Ishikawa (cell line): Measurements from ENCODE around the gene CIAO3.

ENCODE experiments used
- EGR1 ChIP-seq: IDR thresholded peaks from 2 replicates; pipeline ENCODE4 v1.6.1; 2012
- EP300 ChIP-seq: IDR thresholded peaks from 2 replicates; pipeline ENCODE4 v1.6.1; 2012; ENCODE audit warnings: borderline replicate concordance
- RAD21 ChIP-seq: IDR thresholded peaks from 2 replicates; pipeline ENCODE4 v1.6.1; 2012; ENCODE audit warnings: low read depth
- TAF1 ChIP-seq: IDR thresholded peaks from 2 replicates; pipeline ENCODE4 v1.6.1; 2012; ENCODE audit warnings: low read depth, mild to moderate bottlenecking
- YY1 ChIP-seq: IDR thresholded peaks from 2 replicates; pipeline ENCODE4 v1.6.1; 2012; ENCODE audit warnings: low read depth
- TF ChIP-seq, protein P1 (sequence below): IDR thresholded peaks from 2 replicates; pipeline ENCODE4 v1.6.1; 2012
- TF ChIP-seq, protein P2 (sequence below): IDR thresholded peaks from 2 replicates; pipeline ENCODE4 v1.6.1; 2012; ENCODE audit warnings: low read depth, mild to moderate bottlenecking

DNA sequence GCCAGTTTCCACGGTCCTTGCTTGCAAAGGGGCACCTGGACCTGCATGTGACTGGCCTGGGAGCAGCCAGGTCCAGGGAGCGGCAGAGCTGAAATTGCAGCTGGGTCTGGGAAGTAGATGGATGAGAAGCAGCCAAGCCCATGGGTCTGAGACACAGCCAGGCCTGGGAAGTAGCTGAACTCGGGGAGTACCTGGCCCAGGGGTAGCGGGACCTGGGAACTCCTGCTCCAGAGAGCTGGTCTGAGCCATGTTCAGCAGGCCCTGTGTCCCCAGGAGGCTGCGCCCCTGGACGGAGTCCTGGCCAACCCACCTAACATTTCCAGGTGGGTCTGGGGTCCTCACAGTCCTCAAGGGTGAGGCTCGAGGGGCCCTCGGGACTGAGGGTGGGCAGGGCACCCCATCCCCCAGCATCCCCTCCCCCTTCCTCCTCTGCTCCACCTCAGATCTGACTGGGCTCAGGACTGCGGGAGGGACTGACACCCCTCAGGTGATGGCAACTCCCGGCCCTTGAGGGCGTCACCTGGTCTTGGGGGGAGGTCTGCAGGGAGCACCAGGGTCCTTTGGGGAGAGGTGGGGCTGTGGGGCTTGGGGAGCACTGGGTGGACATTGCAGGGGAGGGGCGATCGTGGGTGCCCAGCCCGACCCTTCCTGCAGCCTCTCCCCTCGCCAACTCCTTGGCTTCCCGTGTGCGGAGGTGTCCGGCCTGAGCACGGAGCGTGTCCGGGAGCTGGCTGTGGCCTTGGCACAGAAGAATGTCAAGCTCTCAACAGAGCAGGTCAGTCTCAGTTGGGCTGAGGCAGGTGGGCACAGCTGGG lies 22.8 kb upstream of the CIAO3 start:
- no peak for TF ChIP-seq TAF1
- no peak for TF ChIP-seq RAD21
- no peak for TF ChIP-seq EP300
- TF ChIP-seq, protein P1, sequence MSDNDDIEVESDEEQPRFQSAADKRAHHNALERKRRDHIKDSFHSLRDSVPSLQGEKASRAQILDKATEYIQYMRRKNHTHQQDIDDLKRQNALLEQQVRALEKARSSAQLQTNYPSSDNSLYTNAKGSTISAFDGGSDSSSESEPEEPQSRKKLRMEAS, result no peak
- no peak for TF ChIP-seq EGR1
- no peak for TF ChIP-seq YY1
- TF ChIP-seq, protein P2, sequence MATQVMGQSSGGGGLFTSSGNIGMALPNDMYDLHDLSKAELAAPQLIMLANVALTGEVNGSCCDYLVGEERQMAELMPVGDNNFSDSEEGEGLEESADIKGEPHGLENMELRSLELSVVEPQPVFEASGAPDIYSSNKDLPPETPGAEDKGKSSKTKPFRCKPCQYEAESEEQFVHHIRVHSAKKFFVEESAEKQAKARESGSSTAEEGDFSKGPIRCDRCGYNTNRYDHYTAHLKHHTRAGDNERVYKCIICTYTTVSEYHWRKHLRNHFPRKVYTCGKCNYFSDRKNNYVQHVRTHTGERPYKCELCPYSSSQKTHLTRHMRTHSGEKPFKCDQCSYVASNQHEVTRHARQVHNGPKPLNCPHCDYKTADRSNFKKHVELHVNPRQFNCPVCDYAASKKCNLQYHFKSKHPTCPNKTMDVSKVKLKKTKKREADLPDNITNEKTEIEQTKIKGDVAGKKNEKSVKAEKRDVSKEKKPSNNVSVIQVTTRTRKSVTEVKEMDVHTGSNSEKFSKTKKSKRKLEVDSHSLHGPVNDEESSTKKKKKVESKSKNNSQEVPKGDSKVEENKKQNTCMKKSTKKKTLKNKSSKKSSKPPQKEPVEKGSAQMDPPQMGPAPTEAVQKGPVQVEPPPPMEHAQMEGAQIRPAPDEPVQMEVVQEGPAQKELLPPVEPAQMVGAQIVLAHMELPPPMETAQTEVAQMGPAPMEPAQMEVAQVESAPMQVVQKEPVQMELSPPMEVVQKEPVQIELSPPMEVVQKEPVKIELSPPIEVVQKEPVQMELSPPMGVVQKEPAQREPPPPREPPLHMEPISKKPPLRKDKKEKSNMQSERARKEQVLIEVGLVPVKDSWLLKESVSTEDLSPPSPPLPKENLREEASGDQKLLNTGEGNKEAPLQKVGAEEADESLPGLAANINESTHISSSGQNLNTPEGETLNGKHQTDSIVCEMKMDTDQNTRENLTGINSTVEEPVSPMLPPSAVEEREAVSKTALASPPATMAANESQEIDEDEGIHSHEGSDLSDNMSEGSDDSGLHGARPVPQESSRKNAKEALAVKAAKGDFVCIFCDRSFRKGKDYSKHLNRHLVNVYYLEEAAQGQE, result no peak
